Psoas muscle (tissue), 8 donors: ENCODE measurements around the gene PRR15. TPM values are rescaled to one million over a fixed set of nuclear protein-coding genes. Genes with fewer than 3 reads are reported as not detected.

Experiments
- ATAC-seq, 4 donors: fragments of 200-7000 bp; cut with Tn5 transposase; one replicate each; pipeline ENCODE4 v1.9.1; 2020; ENCODE audit warnings: moderate library complexity in 3 of 4, mild to moderate bottlenecking in 2 of 4
- DNase-seq, 2 donors: peaks; one replicate each; pipeline ENCODE4 v3.0.0-alpha.2; 2020
- H3K27ac ChIP-seq: fragments of 200-600 bp; one replicate; pipeline ENCODE4 v1.8.0; 2022
- H3K27me3 ChIP-seq, 3 donors: fragments of 200-600 bp in 1 of 3; one replicate each; pipeline versions ENCODE4 v1.6.1 to v1.8.0; 2013 to 2022; ENCODE audit warnings: low read length in 2 of 3, mild to moderate bottlenecking in 2 of 3, moderate library complexity in 1 of 3; ENCODE audit not compliant: insufficient read depth in 3 of 3
- H3K36me3 ChIP-seq, 2 donors: fragments of 200-600 bp in 1 of 2; one replicate each; pipeline versions ENCODE4 v1.6.1 to v1.8.0; 2013 to 2022; ENCODE audit warnings: low read depth in 1 of 2, mild to moderate bottlenecking in 1 of 2, moderate library complexity in 1 of 2; ENCODE audit not compliant: insufficient read depth in 1 of 2
- H3K4me1 ChIP-seq: fragments of 200-600 bp; one replicate; pipeline ENCODE4 v1.8.0; 2022
- H3K4me3 ChIP-seq: fragments of 200-600 bp; one replicate; pipeline ENCODE4 v1.8.0; 2022; ENCODE audit warnings: mild to moderate bottlenecking
- H3K9me3 ChIP-seq: fragments of 200-600 bp; one replicate; pipeline ENCODE4 v1.8.0; 2022
- CTCF ChIP-seq: fragments of 200-600 bp; IDR thresholded peaks from one replicate; pipeline ENCODE4 v1.8.0; 2022; ENCODE audit warnings: antibody characterized with exemption
- WGBS, 3 donors: extraction: QIAGEN DNeasy Blood & Tissue Kit; methylation state at CpG; one replicate each; pipeline versions ENCODE4 v1.1.6 to v1.1.7; 2013; 5-methylcytosine and 5-hydroxymethylcytosine counted together
- intact Hi-C, 2 donors: fragments of 100-400 bp; cut with DNase I; formaldehyde crosslinking; loops; one replicate each; pipeline versions ENCODE4 v1.11.0 to v1.14.2; 2022
- polyA plus RNA-seq, 3 donors: library from polyadenylated mRNA; stranded (reverse); fragments of 200-250 nt; gene quantifications; one replicate each; pipeline ENCODE4 v1.2.3, GENCODE V29; 2013
- total RNA-seq, 4 donors: library from RNA; stranded (reverse); fragmentation: NEBNext Ultra II Directional in 2 of 4; extraction: Animal tissue kit (Norgen Biotek cat#: 25700) in 2 of 4; gene quantifications; one replicate each; pipeline versions ENCODE4 v1.2.1 to v1.2.4, GENCODE V29; 2021 to 2023
- donor health status: healthy with polysubstance abuse.
- donor health status: DM: no; HTN: no; CAD: no; lungs with moderate emphysema.
- donor health status: Bipolar disorder and iron deficiency.
- donor health status: healthy.
- donor health status: DM: yes; HTN: yes; CAD: no.
- donor health status: DM: no; HTN: no; CAD: no.
- donor health status: DM: no; HTN: no; CAD: no.
- donor health status: DM: yes; HTN: yes; CAD: no.

Gene PRR15
- total and polyA plus RNA-seq, 7 donors, result 0.05 to 0.32 (median 0.10) TPM; not detected in 3

- H3K4me1 ChIP-seq, result no peaks in the 10 kb centered on the region
- no peak overlapping the region for H3K27ac ChIP-seq
- no peak for TF ChIP-seq CTCF
- H3K36me3 ChIP-seq, result no peaks in the 10 kb centered on the region
- no peak overlapping the region for H3K4me3 ChIP-seq
- DNase-seq, result no peak
- no peaks in the 10 kb centered on the region for H3K27me3 ChIP-seq
- WGBS, 3 donors, result 96 to 97% (median 96%) methylated on average over 4 of the region's 4 CpGs
- no peaks in the 10 kb centered on the region for H3K9me3 ChIP-seq
- no peak for ATAC-seq
- intact Hi-C loops, result no loop called here
These were observed 43.2 kb downstream of the PRR15 start for GRCh38 chr7:29606830-29607229.

- no peak for TF ChIP-seq CTCF
These were observed 43.6 kb downstream of the PRR15 start for GRCh38 chr7:29607259-29607658.

GRCh38 chr7:29607889-29608288 lies 44.3 kb downstream of the PRR15 start:
- DNase-seq, result no peak
- Histone ChIP-seq H3K4me3 (no peak overlapping the region), H3K36me3 (no peaks in the 10 kb centered on the region), H3K27ac (no peak overlapping the region), H3K4me1 (no peaks in the 10 kb centered on the region), H3K27me3 (no peaks in the 10 kb centered on the region), H3K9me3 (no peaks in the 10 kb centered on the region)
- TF ChIP-seq CTCF, result no peak
- intact Hi-C loops, result no loop called here
- ATAC-seq, result no peak
- WGBS, 3 donors, result 72 to 79% (median 72%) methylated on average over 4 of the region's 4 CpGs

More at GRCh38 chr7:29607259-29607658, 43.6 kb downstream of the PRR15 start:
- 90 to 94% (median 90%) methylated on average over 4 of the region's 4 CpGs for WGBS, 3 donors
- H3K9me3 ChIP-seq, result no peaks in the 10 kb centered on the region
- H3K4me1 ChIP-seq, result no peaks in the 10 kb centered on the region
- H3K36me3 ChIP-seq, result no peaks in the 10 kb centered on the region
- H3K27me3 ChIP-seq, result no peaks in the 10 kb centered on the region
- H3K27ac ChIP-seq, result no peak overlapping the region
- DNase-seq (no peak), ATAC-seq (no peak)
- intact Hi-C loops, result no loop called here
- no peak overlapping the region for H3K4me3 ChIP-seq

GRCh38 chr7:29609162-29610037 lies 45.8 kb downstream of the PRR15 start:
- no peak for DNase-seq
- intact Hi-C loops, result no loop called here
- WGBS, 3 donors, result 47 to 54% (median 47%) methylated on average over 15 of the region's 15 CpGs
- peak; percentile 50 for TF ChIP-seq CTCF
- peak in 1 of 4 donors; percentile 42 for ATAC-seq
- H3K27me3 ChIP-seq, result no peaks in the 10 kb centered on the region
- no peak overlapping the region for H3K4me3 ChIP-seq
- no peak overlapping the region for H3K27ac ChIP-seq
- H3K36me3 ChIP-seq, result no peaks in the 10 kb centered on the region
- H3K4me1 ChIP-seq, result no peaks in the 10 kb centered on the region
- no peaks in the 10 kb centered on the region for H3K9me3 ChIP-seq
